Fibroblast of lung (primary cell): ENCODE results near the gene EPHB2. TPM values are rescaled to one million over a fixed set of nuclear protein-coding genes. Genes with fewer than 3 reads are reported as not detected.

Source experiments
- DNase-seq, 2 donors: peaks; one replicate each; pipeline versions ENCODE4 v3.0.0 to v3.0.0-alpha.2; 2010; ENCODE audit warnings: low read depth in 2 of 2
- H2AFZ ChIP-seq: 2 replicates; pipeline ENCODE4 v1.5.1; 2012; ENCODE audit warnings: low read length, control low read depth, inconsistent platforms
- H3K27ac ChIP-seq: 2 replicates; pipeline ENCODE4 v1.5.1; 2011; ENCODE audit warnings: low read length, control low read depth; ENCODE audit not compliant: insufficient read depth
- H3K27me3 ChIP-seq: 2 replicates; pipeline ENCODE4 v1.5.1; 2011; ENCODE audit warnings: mild to moderate bottlenecking, low read length; ENCODE audit not compliant: control insufficient read depth, insufficient read depth
- H3K36me3 ChIP-seq: 2 replicates; pipeline ENCODE4 v1.5.1; 2011; ENCODE audit warnings: low read length; ENCODE audit not compliant: control insufficient read depth, insufficient read depth
- H3K4me1 ChIP-seq: 2 replicates; pipeline ENCODE4 v1.5.1; 2011; ENCODE audit warnings: low read length; ENCODE audit not compliant: control insufficient read depth, insufficient read depth; ENCODE audit errors: extremely low read depth
- H3K4me2 ChIP-seq: 2 replicates; pipeline ENCODE4 v1.5.1; 2011; ENCODE audit warnings: low read length, control low read depth; ENCODE audit not compliant: insufficient read depth; ENCODE audit errors: extremely low read depth
- H3K4me3 ChIP-seq, 4 experiments: fragments of 200-600 bp in 1 of 4; sonication (generic) in 1 of 4; replicated peaks in 1 of 4; 2 replicates each; pipeline ENCODE4 v1.5.1; 2011 to 2016; ENCODE audit warnings: low read length in 4 of 4, low read depth in 3 of 4, mild to moderate bottlenecking in 3 of 4, control low read depth in 2 of 4, inconsistent platforms in 1 of 4, mixed read lengths in 1 of 4; ENCODE audit not compliant: insufficient read depth in 1 of 4; ENCODE audit errors: control extremely low read depth in 1 of 4
- H3K79me2 ChIP-seq: 2 replicates; pipeline ENCODE4 v1.5.1; 2012; ENCODE audit warnings: mild to moderate bottlenecking, low read length, inconsistent platforms; ENCODE audit not compliant: control insufficient read depth, insufficient read depth
- H3K9ac ChIP-seq: 2 replicates; pipeline ENCODE4 v1.5.1; 2011; ENCODE audit warnings: mild to moderate bottlenecking, low read length, control low read depth; ENCODE audit not compliant: insufficient read depth
- H3K9me3 ChIP-seq: 2 replicates; pipeline ENCODE4 v1.5.1; 2012; ENCODE audit warnings: low read depth, low read length; ENCODE audit not compliant: control insufficient read depth, insufficient read depth
- H4K20me1 ChIP-seq: 2 replicates; pipeline ENCODE4 v1.5.1; 2011; ENCODE audit warnings: low read length; ENCODE audit not compliant: control insufficient read depth, insufficient read depth; ENCODE audit errors: extremely low read depth
- CTCF ChIP-seq, 2 donors: IDR thresholded peaks in 1 of 2; conservative IDR thresholded peaks in 1 of 2; 1 replicate in 1 of 2; 2 replicates in 1 of 2; pipeline ENCODE4 v1.5.1; 2011 to 2012; ENCODE audit warnings: low read length in 2 of 2, control low read depth in 1 of 2, inconsistent platforms in 1 of 2, low read depth in 1 of 2, mild to moderate bottlenecking in 1 of 2
- EZH2 ChIP-seq: IDR thresholded peaks from 2 replicates; pipeline ENCODE4 v1.5.1; 2012; ENCODE audit warnings: low read length, control low read depth, mild to moderate bottlenecking; ENCODE audit errors: missing control alignments
- polyA plus RNA-seq, 2 donors: library from polyadenylated mRNA; depleted of rRNA in 1 of 2; stranded (reverse) in 1 of 2; unstranded in 1 of 2; fragments of >200 nt; gene quantifications; 2 replicates each; pipeline ENCODE4 v1.2.1, GENCODE V29; 2011 to 2012; ENCODE audit warnings: missing spikeins in 1 of 2
- total RNA-seq: library from RNA; depleted of rRNA; stranded (reverse); fragments of >200 nt; gene quantifications from 2 replicates; pipeline ENCODE4 v1.2.1, GENCODE V29; 2014

EPHB2 gene
- total and polyA plus RNA-seq, 2 donors (not counting 1 experiment from before 2014, with no cell fraction given), result 4.1 to 11.2 TPM

- TF ChIP-seq CTCF (conservative IDR thresholded peaks at IDR 0.05 in 1 of 2, IDR thresholded peaks at IDR 0.05 in 1 of 2; ENCODE audit: low read depth in 1 of 2, low read length in 2 of 2), result no peak
- TF ChIP-seq EZH2, result no peak
- no peak overlapping the region for H2AFZ ChIP-seq
- no peak overlapping the region for H3K27ac ChIP-seq
- H3K9ac ChIP-seq, result no peak overlapping the region
- no peaks in the 10 kb centered on the region for H3K27me3 ChIP-seq
- H3K9me3 ChIP-seq, result no peaks in the 10 kb centered on the region
- no peaks in the 10 kb centered on the region for H3K36me3 ChIP-seq
- no peak overlapping the region for H3K4me3 ChIP-seq
- no peaks in the 10 kb centered on the region for H4K20me1 ChIP-seq
- H3K4me2 ChIP-seq, result no peak overlapping the region
- H3K4me1 ChIP-seq, result peaks cover 9% of the 10 kb centered on the region
- H3K79me2 ChIP-seq, result no peaks in the 10 kb centered on the region
- DNase-seq, result no peak
These were observed 95.9 kb downstream of the EPHB2 start for GRCh38 chr1:22806584-22806983.

- H3K4me1 ChIP-seq, result peaks cover 9% of the 10 kb centered on the region
- no peaks in the 10 kb centered on the region for H3K9me3 ChIP-seq
- no peak overlapping the region for H3K27ac ChIP-seq
- no peak overlapping the region for H3K9ac ChIP-seq
- no peaks in the 10 kb centered on the region for H3K36me3 ChIP-seq
- no peak overlapping the region for H2AFZ ChIP-seq
- no peak overlapping the region for H3K4me3 ChIP-seq
- no peaks in the 10 kb centered on the region for H3K79me2 ChIP-seq
- H4K20me1 ChIP-seq, result no peaks in the 10 kb centered on the region
- no peaks in the 10 kb centered on the region for H3K27me3 ChIP-seq
- no peak for DNase-seq
- H3K4me2 ChIP-seq, result no peak overlapping the region
- TF ChIP-seq CTCF (conservative IDR thresholded peaks at IDR 0.05 in 1 of 2, IDR thresholded peaks at IDR 0.05 in 1 of 2; ENCODE audit: low read depth in 1 of 2, low read length in 2 of 2) (no peak), EZH2 (no peak)
These were observed 96.7 kb downstream of the EPHB2 start for GRCh38 chr1:22807340-22807739.

GRCh38 chr1:22808186-22808675 lies 97.6 kb downstream of the EPHB2 start:
- peak in 1 of 2 donors; percentile 94 for DNase-seq
- H3K4me3 ChIP-seq, result no peak overlapping the region
- no peaks in the 10 kb centered on the region for H3K9me3 ChIP-seq
- H3K27ac ChIP-seq, result peak overlapping the region; percentile 50
- TF ChIP-seq CTCF (conservative IDR thresholded peaks at IDR 0.05 in 1 of 2, IDR thresholded peaks at IDR 0.05 in 1 of 2; ENCODE audit: low read depth in 1 of 2, low read length in 2 of 2), result no peak
- TF ChIP-seq EZH2, result no peak
- no peaks in the 10 kb centered on the region for H3K36me3 ChIP-seq
- no peaks in the 10 kb centered on the region for H4K20me1 ChIP-seq
- H3K4me1 ChIP-seq, result peaks cover 9% of the 10 kb centered on the region
- H3K4me2 ChIP-seq, result no peak overlapping the region
- H3K79me2 ChIP-seq, result no peaks in the 10 kb centered on the region
- no peak overlapping the region for H2AFZ ChIP-seq
- no peak overlapping the region for H3K9ac ChIP-seq
- H3K27me3 ChIP-seq, result no peaks in the 10 kb centered on the region
